COR-L47 (cell line): ENCODE data around the gene PLOD1.
"Not testable (repeated sequence)": the region's sequence is repeated elsewhere in the genome, so short reads cannot be mapped to it uniquely, and the experiment has no call there.

Source experiments
- DNase-seq: peaks from one replicate; lab custom pipeline; 2025; lab: John Stamatoyannopoulos, UW

The PLOD1 gene

DNA sequence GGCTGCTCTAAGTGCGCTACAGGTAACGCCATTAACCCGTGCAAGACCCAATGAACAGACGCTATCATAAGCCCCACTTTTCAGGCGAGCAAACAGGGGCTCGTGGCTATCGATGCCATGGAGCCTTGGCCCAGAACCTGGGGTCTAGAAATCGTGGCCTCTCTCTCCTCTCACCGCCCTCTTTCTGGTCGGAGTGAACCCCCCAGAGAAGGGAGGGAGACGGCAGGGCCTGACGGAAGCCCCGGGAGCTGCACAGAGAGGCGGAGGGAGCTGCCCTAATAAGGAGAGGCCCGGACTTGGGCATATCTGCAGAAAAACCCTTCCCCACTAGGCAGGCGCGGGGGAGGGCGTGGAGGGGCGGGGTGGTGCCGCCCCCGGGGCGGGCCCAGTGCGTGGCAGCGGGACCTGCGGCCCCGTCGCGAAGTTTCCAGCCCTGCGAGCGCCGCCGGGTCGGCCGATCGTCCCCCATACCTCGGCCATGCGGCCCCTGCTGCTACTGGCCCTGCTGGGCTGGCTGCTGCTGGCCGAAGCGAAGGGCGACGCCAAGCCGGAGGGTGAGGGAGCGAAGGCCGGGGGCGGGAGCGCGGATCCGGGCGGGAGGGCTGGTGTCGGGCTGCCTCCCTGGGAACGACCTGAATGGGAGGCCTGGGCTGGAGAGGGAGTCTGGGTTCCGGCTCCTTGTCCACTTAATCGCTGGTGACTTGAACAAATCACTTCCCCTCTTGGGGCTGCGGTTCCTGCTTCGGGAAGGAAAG, at the start of gene PLOD1:
Gene PLOD1 (plus strand): TSS at position 416 of the 755 bp plus-strand sequence. CDS start 63 bp downstream, at position 479.
- DNase-seq: peak; percentile 67

DNA sequence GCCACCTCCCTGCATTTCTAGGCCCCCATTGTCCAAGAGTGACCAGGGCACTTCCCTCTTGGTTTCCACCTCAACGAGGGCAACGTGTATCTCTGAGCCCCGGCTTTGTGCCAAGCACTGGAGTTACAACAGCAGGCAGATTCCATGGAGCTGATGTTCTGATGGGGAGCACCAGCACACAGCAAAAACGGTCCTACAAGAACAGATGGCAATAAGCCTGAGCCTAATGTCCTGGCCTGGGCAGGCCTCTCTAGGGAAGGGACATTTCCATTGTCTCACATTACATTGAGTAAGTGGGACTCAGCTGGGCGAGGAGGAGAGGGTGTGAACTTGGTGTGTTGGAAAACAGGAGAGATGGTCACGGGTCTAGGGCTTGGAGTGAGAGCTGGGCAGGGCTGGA, 48.6 kb upstream of the PLOD1 start:
- no peak for DNase-seq

GRCh38 chr1:11886986-11887665, 47.4 kb upstream of the PLOD1 start:
- DNase-seq: no peak

DNA sequence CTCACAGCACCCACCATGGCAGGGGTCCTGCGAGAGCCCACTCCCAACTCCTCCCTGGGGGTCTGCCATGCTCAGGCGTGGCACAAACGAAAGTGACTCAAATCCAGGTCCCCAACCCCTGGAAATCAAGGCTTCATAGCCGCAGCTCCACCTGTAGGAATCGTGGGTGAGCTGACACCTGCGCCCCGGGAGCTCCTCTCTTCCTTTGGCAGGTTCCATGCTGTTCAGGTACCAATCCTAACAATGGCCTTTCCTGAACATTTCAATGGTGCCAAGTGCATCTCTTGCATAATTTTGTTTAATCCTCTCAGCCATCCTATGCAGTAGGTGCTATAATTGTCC, 46.9 kb upstream of the PLOD1 start:
- DNase-seq: no peak

DNA sequence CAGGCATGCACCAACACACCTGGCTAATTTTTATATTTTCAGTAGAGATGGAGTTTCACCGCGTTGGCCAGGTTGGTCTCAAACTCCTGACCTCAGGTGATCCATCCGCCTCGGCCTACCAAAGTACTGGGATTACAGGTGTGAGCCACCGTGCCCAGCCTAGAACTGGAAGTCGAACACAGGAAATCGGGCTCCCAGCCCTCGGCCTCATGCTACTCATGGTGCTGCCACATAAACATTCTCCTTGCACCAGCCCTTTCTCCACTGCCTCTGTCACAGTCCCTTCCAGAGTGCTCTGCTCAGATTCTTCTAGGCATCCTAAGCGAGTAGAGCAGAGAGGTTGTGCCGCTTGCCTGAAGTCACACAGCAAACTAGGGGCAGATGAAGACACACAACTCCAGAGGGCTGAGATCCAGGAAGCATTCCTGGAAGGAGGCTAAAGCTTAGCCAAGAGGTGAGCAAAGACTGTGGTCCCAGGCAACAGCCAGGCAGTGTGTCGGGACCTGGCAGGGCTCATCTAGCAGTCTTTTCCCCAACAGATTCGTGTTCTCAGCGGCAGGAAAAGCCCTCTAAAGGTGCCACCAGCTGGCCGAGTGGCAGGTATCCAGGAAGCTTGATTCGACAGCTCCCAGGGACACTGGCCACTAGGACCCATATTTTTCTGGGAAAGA, 46.2 kb upstream of the PLOD1 start:
- DNase-seq: no peak

DNA sequence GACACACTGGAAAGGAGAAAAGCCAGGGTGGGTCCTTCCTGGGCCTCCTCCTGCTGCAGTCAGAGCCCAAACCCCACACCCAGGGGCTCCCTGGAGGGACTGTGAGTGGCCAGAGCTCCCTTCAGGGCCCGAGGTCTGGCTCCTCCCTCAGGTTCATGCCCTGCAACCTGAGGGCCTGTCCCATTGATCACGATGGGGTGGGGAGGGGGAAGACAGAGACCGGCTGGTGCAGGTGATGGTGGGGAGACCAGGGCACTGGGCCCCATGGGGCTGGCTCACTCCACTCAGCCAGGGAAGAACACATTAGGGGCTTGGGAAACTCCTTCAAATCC, 45.7 kb upstream of the PLOD1 start:
- no peak for DNase-seq

GRCh38 chr1:11891433-11892186, 42.9 kb upstream of the PLOD1 start:
- no peak for DNase-seq

- DNase-seq: peak; percentile 38
Measured at GRCh38 chr1:11893907-11894251, 40.6 kb upstream of the PLOD1 start.

- DNase-seq: not testable (repeated sequence)
Measured at GRCh38 chr1:11894501-11894900, 40.0 kb upstream of the PLOD1 start.

GRCh38 chr1:11898086-11898785, 36.3 kb upstream of the PLOD1 start:
- DNase-seq: no peak

- no peak for DNase-seq
Measured at GRCh38 chr1:11898831-11899467, 35.6 kb upstream of the PLOD1 start.

DNA sequence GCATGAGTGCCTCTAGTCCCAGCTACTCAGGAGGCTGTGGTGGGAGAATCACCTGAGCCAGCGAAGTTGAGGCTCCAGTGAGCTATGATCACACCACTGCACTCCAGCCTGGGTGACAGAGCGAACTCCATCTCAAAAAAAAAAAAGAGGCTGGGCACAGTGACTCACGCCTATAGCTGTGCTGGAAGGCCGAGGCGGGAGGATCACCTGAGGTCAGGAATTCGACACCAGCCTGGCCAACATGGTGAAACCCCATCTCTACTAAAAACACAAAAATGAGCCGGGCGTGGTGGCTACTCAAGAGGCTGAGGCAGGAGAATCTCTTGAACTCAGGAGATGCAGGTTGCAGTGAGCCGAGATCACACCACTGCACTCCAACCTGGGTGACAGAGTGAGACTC, 33.1 kb upstream of the PLOD1 start:
- DNase-seq: not testable (repeated sequence)

DNA sequence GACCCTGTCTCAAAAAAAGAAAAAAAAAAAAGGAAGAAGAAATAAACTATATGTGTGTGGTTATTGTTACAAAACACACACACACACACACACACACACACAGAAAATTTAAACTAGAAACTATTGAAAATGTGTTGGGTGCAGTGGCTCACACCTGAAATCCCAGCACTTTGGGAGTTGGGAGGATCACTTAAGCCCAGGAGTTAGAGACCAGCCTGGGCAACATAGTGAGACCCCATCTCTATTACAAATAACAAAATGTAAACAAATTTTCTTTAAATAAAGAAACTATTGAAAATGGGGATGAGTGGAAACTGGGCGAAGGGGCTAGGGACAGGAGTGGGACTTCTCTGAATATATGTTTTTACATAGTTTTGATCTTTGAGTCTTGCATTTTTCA, 31.3 kb upstream of the PLOD1 start:
- no peak for DNase-seq

- DNase-seq: not testable (repeated sequence)
Measured at GRCh38 chr1:11904156-11904555, 30.4 kb upstream of the PLOD1 start.

- DNase-seq: no peak
Measured at GRCh38 chr1:11904978-11905377, 29.5 kb upstream of the PLOD1 start.

DNA sequence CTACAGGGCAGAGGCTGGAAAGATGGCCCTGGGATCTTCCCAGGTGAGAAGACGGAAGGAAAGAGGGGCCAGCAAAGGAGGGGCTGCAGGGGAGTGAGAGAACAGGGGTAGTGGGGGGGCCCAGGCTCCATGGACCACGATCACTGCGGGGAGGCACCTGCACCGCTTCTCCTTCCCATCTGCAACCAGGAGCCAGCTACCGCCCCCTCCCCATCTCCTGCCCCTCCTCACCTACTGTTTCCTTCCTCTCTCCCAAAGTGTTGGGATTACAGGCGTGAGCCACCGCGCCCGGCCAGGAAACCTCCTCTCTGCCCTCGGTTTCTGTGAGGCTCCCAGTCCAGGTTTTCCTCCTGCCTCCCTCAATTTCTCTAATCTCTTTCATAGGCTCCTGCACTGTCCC, 27.6 kb upstream of the PLOD1 start:
- DNase-seq: no peak

DNA sequence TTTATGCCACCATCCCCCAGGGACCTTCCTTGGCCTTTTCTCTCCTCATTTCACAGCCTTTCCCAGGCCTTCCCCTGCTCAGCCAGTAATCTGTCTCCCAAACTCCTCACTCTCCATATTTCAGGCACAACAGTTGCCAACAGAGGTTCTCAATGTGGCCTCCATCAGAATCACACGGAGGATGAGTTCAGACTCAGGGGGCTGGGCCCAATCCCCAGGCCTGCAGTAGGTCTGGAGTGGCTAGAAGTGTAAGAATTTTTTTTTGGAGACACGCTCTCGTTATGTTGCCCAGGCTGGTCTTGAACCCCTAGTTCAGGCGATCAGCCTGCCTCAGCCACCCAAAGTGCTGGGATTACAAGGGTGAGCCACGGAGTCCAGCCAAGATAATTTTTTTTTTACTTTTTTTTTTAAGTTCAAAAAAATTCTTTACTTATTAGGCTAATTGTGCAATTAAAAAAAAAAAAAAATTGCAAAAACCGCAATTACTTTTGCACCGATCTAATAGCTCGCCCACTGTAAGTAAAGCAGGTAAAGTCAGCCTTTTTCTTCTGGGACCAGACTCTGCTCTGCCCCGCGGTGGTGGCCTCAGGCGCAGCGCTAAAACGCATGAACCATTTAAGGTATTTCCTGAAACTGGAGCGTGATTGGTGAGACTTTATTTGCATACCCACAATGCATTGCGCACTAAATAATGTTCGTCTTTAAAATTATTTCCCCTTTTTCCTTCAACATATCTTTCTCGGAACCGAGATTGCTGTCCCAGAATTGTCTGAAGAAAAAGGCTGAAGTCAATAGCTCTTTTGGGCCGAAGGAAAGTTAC, 27.0 kb upstream of the PLOD1 start:
- DNase-seq: peak; percentile 94

- DNase-seq: peak; percentile 96
Measured at GRCh38 chr1:11908095-11908675, 26.3 kb upstream of the PLOD1 start.

GRCh38 chr1:11910914-11911228, 23.6 kb upstream of the PLOD1 start:
- not testable (repeated sequence) for DNase-seq

GRCh38 chr1:11912000-11912399, 22.5 kb upstream of the PLOD1 start:
- no peak for DNase-seq
